OCI-LY1 (cell line): ENCODE results near the gene TMEM106C.

ENCODE experiments used
- H2AFZ ChIP-seq: fragments of 200-600 bp; sonication (generic), shearing (Covaris generic); 2 replicates; pipeline ENCODE4 v1.6.0; 2014; ENCODE audit warnings: antibody characterized with exemption, mild to moderate bottlenecking, low read length
- H3F3A ChIP-seq: fragments of 200-600 bp; sonication (generic), shearing (Covaris generic); 2 replicates; pipeline ENCODE4 v1.6.0; 2014; ENCODE audit warnings: mild to moderate bottlenecking, antibody characterized with exemption, low read length, moderate library complexity; ENCODE audit not compliant: insufficient read depth
- H3K27ac ChIP-seq: fragments of 200-600 bp; sonication (generic); 2 replicates; pipeline ENCODE4 v1.5.1; 2014; ENCODE audit warnings: low read length, mixed run types, mild to moderate bottlenecking, low read depth; ENCODE audit not compliant: poor library complexity, severe bottlenecking
- H3K27me3 ChIP-seq: fragments of 200-600 bp; sonication (generic); 2 replicates; pipeline ENCODE4 v1.6.0; 2014; ENCODE audit warnings: antibody characterized with exemption, mild to moderate bottlenecking, low read length, moderate library complexity; ENCODE audit not compliant: insufficient read depth
- H3K36me3 ChIP-seq: fragments of 200-600 bp; sonication (generic); 2 replicates; pipeline ENCODE4 v1.6.1; 2014; ENCODE audit warnings: mild to moderate bottlenecking, antibody characterized with exemption, low read length, moderate library complexity, mixed read lengths; ENCODE audit not compliant: insufficient read depth
- H3K4me1 ChIP-seq: fragments of 200-600 bp; sonication (generic); 2 replicates; pipeline ENCODE4 v1.5.1; 2014; ENCODE audit warnings: mild to moderate bottlenecking, low read length, moderate library complexity; ENCODE audit not compliant: insufficient read depth, severe bottlenecking
- H3K4me2 ChIP-seq: fragments of 200-600 bp; sonication (generic), shearing (Covaris generic); 2 replicates; pipeline ENCODE4 v1.6.1; 2014; ENCODE audit warnings: low read length
- H3K4me3 ChIP-seq: fragments of 200-600 bp; sonication (generic); 2 replicates; pipeline ENCODE4 v1.5.1; 2014; ENCODE audit warnings: low read length, low read depth, mild to moderate bottlenecking, mixed read lengths; ENCODE audit not compliant: poor library complexity, severe bottlenecking
- H3K79me2 ChIP-seq: fragments of 200-600 bp; shearing (Covaris generic); 2 replicates; pipeline ENCODE4 v1.6.1; 2016; ENCODE audit warnings: mixed run types, low read length, mixed read lengths; ENCODE audit not compliant: insufficient read depth
- H3K9ac ChIP-seq: fragments of 200-600 bp; sonication (generic), shearing (Covaris generic); 2 replicates; pipeline ENCODE4 v1.6.1; 2014; ENCODE audit warnings: mild to moderate bottlenecking, low read length, mixed read lengths
- H3K9me2 ChIP-seq: fragments of 200-600 bp; sonication (generic), shearing (Covaris generic); 2 replicates; pipeline ENCODE4 v1.6.1; 2014; ENCODE audit warnings: low read depth, mild to moderate bottlenecking, low read length, mixed read lengths
- H3K9me3 ChIP-seq: fragments of 200-600 bp; shearing (Covaris generic); 2 replicates; pipeline ENCODE4 v1.6.1; 2014; ENCODE audit warnings: low read length, mixed read lengths
- H4K20me1 ChIP-seq: fragments of 200-600 bp; sonication (generic), shearing (Covaris generic); 2 replicates; pipeline ENCODE4 v1.6.0; 2016; ENCODE audit warnings: mild to moderate bottlenecking, low read length; ENCODE audit not compliant: insufficient read depth
- CTCF ChIP-seq: fragments of 200-600 bp; sonication (generic), shearing (Covaris generic); IDR thresholded peaks from 2 replicates; pipeline ENCODE4 v1.5.1; 2017; ENCODE audit warnings: mild to moderate bottlenecking, antibody characterized with exemption, low read length, moderate library complexity, mixed read lengths
- EZH2 ChIP-seq: fragments of 200-600 bp; sonication (generic), shearing (Covaris generic); IDR thresholded peaks from 2 replicates; pipeline ENCODE4 v1.8.0; 2017; ENCODE audit warnings: borderline replicate concordance, mixed run types, mild to moderate bottlenecking, antibody characterized with exemption, low read length, moderate library complexity, mixed read lengths

TMEM106C gene

DNA sequence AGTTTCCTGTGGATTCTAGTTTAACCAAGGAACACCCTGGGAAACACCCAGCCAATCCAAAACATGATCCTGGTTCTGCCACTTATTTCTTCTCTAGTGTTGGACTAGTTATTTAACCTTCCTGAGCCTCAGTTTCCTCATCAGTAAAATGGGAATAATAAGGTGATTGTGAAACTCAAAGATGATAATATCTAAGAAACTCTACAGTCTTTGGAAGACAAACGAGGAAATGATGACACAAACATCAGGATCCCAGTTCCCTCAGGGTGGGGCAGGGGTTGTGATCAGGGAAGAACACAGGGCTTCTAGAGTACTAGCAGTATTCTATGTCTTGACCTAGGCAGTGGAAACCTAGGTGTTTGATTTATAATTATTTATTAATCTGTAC lies 18.1 kb upstream of the TMEM106C start:
- TF ChIP-seq CTCF (no peak), EZH2 (no peak)
- Histone ChIP-seq H3K27me3 (peaks cover 6% of the 10 kb centered on the region; the same call in 1 of the 2 replicates), H4K20me1 (no peaks in the 10 kb centered on the region), H3K9me2 (no peaks in the 10 kb centered on the region), H3K4me1 (peaks cover 4% of the 10 kb centered on the region), H3F3A (no peaks in the 10 kb centered on the region), H3K4me2 (no peak overlapping the region), H3K4me3 (no peak overlapping the region), H3K79me2 (no peaks in the 10 kb centered on the region), H3K27ac (no peak overlapping the region), H3K9me3 (no peaks in the 10 kb centered on the region), H3K9ac (no peak overlapping the region), H3K36me3 (no peaks in the 10 kb centered on the region), H2AFZ (no peak overlapping the region)

DNA sequence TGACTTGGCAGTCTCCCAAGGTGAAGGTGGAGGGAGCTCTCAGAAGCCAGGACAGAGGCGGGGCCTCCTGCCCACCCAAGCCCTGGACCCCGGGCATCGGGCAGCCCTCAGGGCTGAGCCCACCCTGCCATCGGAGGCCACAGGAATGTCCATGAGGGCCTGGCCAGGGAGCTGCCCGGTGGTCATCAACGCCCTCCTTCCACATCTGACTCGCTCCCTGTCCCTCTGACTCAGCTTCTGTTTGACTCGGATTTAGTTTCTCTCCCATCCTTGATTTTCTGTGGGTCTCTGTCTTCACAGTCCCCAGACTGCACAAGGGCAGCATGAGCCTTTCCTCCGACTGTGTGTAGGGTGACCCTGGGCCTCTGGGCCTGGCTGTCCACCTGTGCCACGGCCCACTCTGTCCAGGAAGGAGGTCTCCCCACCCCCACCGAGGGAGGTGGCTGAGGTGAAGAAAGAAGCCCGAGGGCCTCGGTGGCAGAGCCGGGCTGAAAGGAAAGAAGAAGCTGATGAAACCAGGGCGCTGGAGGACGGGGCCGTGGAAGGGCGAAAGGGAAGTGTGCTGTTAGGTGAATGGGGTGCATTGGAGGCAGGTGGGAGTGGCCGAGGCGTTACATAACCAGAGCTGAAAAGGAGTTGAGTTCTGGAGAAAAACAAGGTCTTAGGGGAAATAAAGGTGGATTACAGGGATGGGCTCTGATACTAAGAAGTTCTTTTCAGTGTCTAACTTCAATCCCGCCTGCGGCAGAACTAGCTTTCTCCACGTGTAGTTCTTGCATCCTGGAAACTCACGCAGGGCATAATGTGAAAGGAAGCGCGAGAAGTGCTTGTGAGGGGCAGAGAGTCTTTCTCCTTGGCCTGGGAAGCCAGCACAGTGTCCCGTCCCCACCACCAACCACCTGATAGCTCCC lies 16.7 kb upstream of the TMEM106C start:
- no peak overlapping the region for H2AFZ ChIP-seq
- H3K9me2 ChIP-seq = no peaks in the 10 kb centered on the region
- no peak for TF ChIP-seq EZH2
- TF ChIP-seq CTCF = no peak
- H3K27ac ChIP-seq = no peak overlapping the region
- no peak overlapping the region for H3K4me3 ChIP-seq
- H3K9me3 ChIP-seq = no peaks in the 10 kb centered on the region
- no peaks in the 10 kb centered on the region for H3F3A ChIP-seq
- peaks cover 6% of the 10 kb centered on the region; the same call in 1 of the 2 replicates for H3K27me3 ChIP-seq
- no peak overlapping the region for H3K9ac ChIP-seq
- no peaks in the 10 kb centered on the region for H3K79me2 ChIP-seq
- H3K4me1 ChIP-seq = peaks cover 4% of the 10 kb centered on the region
- H3K4me2 ChIP-seq = no peak overlapping the region
- no peaks in the 10 kb centered on the region for H4K20me1 ChIP-seq
- no peaks in the 10 kb centered on the region for H3K36me3 ChIP-seq

- TF ChIP-seq CTCF (no peak), EZH2 (no peak)
- no peak overlapping the region for H3K27ac ChIP-seq
These were observed 16.1 kb upstream of the TMEM106C start for GRCh38 chr12:47947341-47947740.

More at GRCh38 chr12:47947341-47947740, 16.1 kb upstream of the TMEM106C start:
- H3K9ac ChIP-seq = no peak overlapping the region
- H3K36me3 ChIP-seq = no peaks in the 10 kb centered on the region
- no peaks in the 10 kb centered on the region for H3K79me2 ChIP-seq
- H2AFZ ChIP-seq = no peak overlapping the region
- no peaks in the 10 kb centered on the region for H3K9me2 ChIP-seq
- no peaks in the 10 kb centered on the region for H4K20me1 ChIP-seq
- H3K4me3 ChIP-seq = no peak overlapping the region
- no peaks in the 10 kb centered on the region for H3K9me3 ChIP-seq
- no peaks in the 10 kb centered on the region for H3F3A ChIP-seq
- H3K4me2 ChIP-seq = no peak overlapping the region
- 0 out of 2 replicates have a peak, but pooled peaks cover 6% of the 10 kb centered on the region for H3K27me3 ChIP-seq
- H3K4me1 ChIP-seq = no peaks in the 10 kb centered on the region
